ENCODE measurements around the gene MMP20. TPM values are rescaled to one million over a fixed set of nuclear protein-coding genes. Genes with fewer than 3 reads are reported as not detected.

Gene MMP20
- total RNA-seq, 1 experiment from 2014 or later, result not detected

- DNase-seq (ENCODE audit: low spot score) (no peak), ATAC-seq (peak; percentile 18; the same call in 1 of the 2 replicates)
- ChIA-PET POLR2A (no interaction called here), CTCF (interaction anchor here (1.0 to 1.4 kb wide), 4 partner anchors 20 to 148 kb away, joined by 3 to 5 read pairs (median 4); no protein-coding TSS in a partner anchor)
- Mint-ChIP-seq H3K4me3 (no peak overlapping the region), H3K4me1 (peaks cover 11% of the 10 kb centered on the region), H3K27ac (no peak overlapping the region), H3K36me3 (no peaks in the 10 kb centered on the region), H3K27me3 (ENCODE audit: low read depth) (no peaks in the 10 kb centered on the region), H3K9me3 (peaks cover 4% of the 10 kb centered on the region)
- TF ChIP-seq ERG (CRISPR knock-in tag; IDR thresholded peaks at IDR 0.05) (no peak), MXD4 (CRISPR knock-in tag; IDR thresholded peaks at IDR 0.05; ENCODE audit: borderline replicate concordance) (no peak), ZNF263 (CRISPR knock-in tag; IDR thresholded peaks at IDR 0.05; ENCODE audit: low read depth) (no peak), ZNF232 (CRISPR knock-in tag; IDR thresholded peaks at IDR 0.05) (no peak)
Observed at GRCh38 chr11:102538932-102539331, 86.2 kb downstream of the MMP20 start.

- Mint-ChIP-seq H3K27me3 (ENCODE audit: low read depth) (no peaks in the 10 kb centered on the region), H3K36me3 (no peaks in the 10 kb centered on the region), H3K9me3 (peaks cover 4% of the 10 kb centered on the region; the same call in 1 of the 2 replicates), H3K27ac (no peak overlapping the region), H3K4me3 (no peak overlapping the region), H3K4me1 (peaks cover 5% of the 10 kb centered on the region)
- ATAC-seq, result peak; percentile 64; the same call in 1 of the 2 replicates
- TF ChIP-seq CDX4 (CRISPR knock-in tag; IDR thresholded peaks at IDR 0.05; ENCODE audit: borderline replicate concordance) (no peak), CREB1 (CRISPR knock-in tag; IDR thresholded peaks at IDR 0.05) (no peak), RELA (CRISPR knock-in tag; IDR thresholded peaks at IDR 0.05; ENCODE audit: borderline replicate concordance) (no peak), HMGA2 (CRISPR knock-in tag; IDR thresholded peaks at IDR 0.05) (no peak), SOX15 (CRISPR knock-in tag; IDR thresholded peaks at IDR 0.05) (no peak), TCF7 (CRISPR knock-in tag; IDR thresholded peaks at IDR 0.05; ENCODE audit: low read depth) (no peak), SMAD3 (CRISPR knock-in tag; IDR thresholded peaks at IDR 0.05; ENCODE audit: borderline replicate concordance) (no peak), ARID4B (CRISPR knock-in tag; IDR thresholded peaks at IDR 0.05; ENCODE audit: borderline replicate concordance) (no peak), ZNF281 (CRISPR knock-in tag; IDR thresholded peaks at IDR 0.05) (no peak), ZNF671 (CRISPR knock-in tag; IDR thresholded peaks at IDR 0.05) (no peak), ZNF219 (CRISPR knock-in tag; IDR thresholded peaks at IDR 0.05; ENCODE audit: borderline replicate concordance) (no peak), ZNF138 (CRISPR knock-in tag; conservative IDR thresholded peaks at IDR 0.05) (no peak), ZNF416 (CRISPR knock-in tag; IDR thresholded peaks at IDR 0.05) (no peak)
- ChIA-PET CTCF (interaction anchor here (1.5 kb wide), 1 partner anchor 79 kb away, joined by 6 read pairs; no protein-coding TSS in a partner anchor), POLR2A (interaction anchor here (0.6 to 1.1 kb wide), 2 partner anchors 9 to 195 kb away, joined by 3 read pairs; no protein-coding TSS in a partner anchor)
- no peak for DNase-seq (ENCODE audit: low spot score)
Observed at GRCh38 chr11:102534261-102534872, 90.8 kb downstream of the MMP20 start.
